NCI-H82 (cell line): ENCODE results near the gene BID.

Experiments used
- DNase-seq: peaks from one replicate; lab custom pipeline; 2025; lab: John Stamatoyannopoulos, UW

The BID gene

GRCh38 chr22:17803609-17804270 is 29.5 kb upstream of the BID start:
- no peak for DNase-seq

- peak; percentile 27 for DNase-seq
Measured at GRCh38 chr22:17802822-17803221, 28.6 kb upstream of the BID start.

- DNase-seq, result no peak
Measured at GRCh38 chr22:17802411-17802810, 28.1 kb upstream of the BID start.

GRCh38 chr22:17797721-17798559 is 23.7 kb upstream of the BID start:
- DNase-seq, result no peak

- no peak for DNase-seq
Measured at GRCh38 chr22:17796695-17797094, 22.4 kb upstream of the BID start.

GRCh38 chr22:17795661-17796548 is 21.6 kb upstream of the BID start:
- DNase-seq, result no peak

GRCh38 chr22:17794726-17795542 is 20.7 kb upstream of the BID start:
- no peak for DNase-seq

GRCh38 chr22:17792854-17793434 is 18.7 kb upstream of the BID start:
- DNase-seq, result no peak

- peak; percentile 5 for DNase-seq
Measured at GRCh38 chr22:17792299-17792698, 18.0 kb upstream of the BID start.

- no peak for DNase-seq
Measured at GRCh38 chr22:17791196-17791595, 16.9 kb upstream of the BID start.

- no peak for DNase-seq
Measured at GRCh38 chr22:17789379-17790200, 15.3 kb upstream of the BID start.

GRCh38 chr22:17788528-17789378 is 14.5 kb upstream of the BID start:
- DNase-seq, result peak; percentile 4

- DNase-seq, result no peak
Measured at GRCh38 chr22:17787716-17788330, 13.6 kb upstream of the BID start.

GRCh38 chr22:17787241-17787640 is 13.0 kb upstream of the BID start:
- no peak for DNase-seq

GRCh38 chr22:17786435-17787161 is 12.3 kb upstream of the BID start:
- DNase-seq, result no peak

GRCh38 chr22:17785185-17786184 is 11.2 kb upstream of the BID start:
- DNase-seq, result peak; percentile 71

GRCh38 chr22:17784776-17785175 is 10.5 kb upstream of the BID start:
- no peak for DNase-seq
